BLaER1 (cell line): ENCODE measurements around the gene POP4.

Experiments used
- H3K27ac ChIP-seq: shearing (Covaris generic); formaldehyde crosslinking; 2 replicates; pipeline ENCODE4 v1.8.1; 2022
- H3K27me3 ChIP-seq: shearing (Covaris generic); formaldehyde crosslinking; 2 replicates; pipeline ENCODE4 v1.8.1; 2022
- H3K36me3 ChIP-seq: shearing (Covaris generic); formaldehyde crosslinking; 2 replicates; pipeline ENCODE4 v1.8.1; 2022
- H3K4me1 ChIP-seq: shearing (Covaris generic); formaldehyde crosslinking; 2 replicates; pipeline ENCODE4 v1.8.1; 2022
- H3K4me2 ChIP-seq: shearing (Covaris generic); formaldehyde crosslinking; 2 replicates; pipeline ENCODE4 v1.8.1; 2022
- H3K4me3 ChIP-seq: shearing (Covaris generic); formaldehyde crosslinking; 2 replicates; pipeline ENCODE4 v1.8.1; 2022
- H3K9ac ChIP-seq: shearing (Covaris generic); formaldehyde crosslinking; 2 replicates; pipeline ENCODE4 v1.8.1; 2022
- H3K9me3 ChIP-seq: shearing (Covaris generic); formaldehyde crosslinking; 2 replicates; pipeline ENCODE4 v1.8.1; 2022
- H4K20me1 ChIP-seq: shearing (Covaris generic); formaldehyde crosslinking; 2 replicates; pipeline ENCODE4 v1.8.1; 2022
- Cebpa-rat ChIP-seq: shearing (Covaris generic); IDR thresholded peaks from 2 replicates; pipeline ENCODE4 v1.8.1; 2022

The POP4 gene

DNA sequence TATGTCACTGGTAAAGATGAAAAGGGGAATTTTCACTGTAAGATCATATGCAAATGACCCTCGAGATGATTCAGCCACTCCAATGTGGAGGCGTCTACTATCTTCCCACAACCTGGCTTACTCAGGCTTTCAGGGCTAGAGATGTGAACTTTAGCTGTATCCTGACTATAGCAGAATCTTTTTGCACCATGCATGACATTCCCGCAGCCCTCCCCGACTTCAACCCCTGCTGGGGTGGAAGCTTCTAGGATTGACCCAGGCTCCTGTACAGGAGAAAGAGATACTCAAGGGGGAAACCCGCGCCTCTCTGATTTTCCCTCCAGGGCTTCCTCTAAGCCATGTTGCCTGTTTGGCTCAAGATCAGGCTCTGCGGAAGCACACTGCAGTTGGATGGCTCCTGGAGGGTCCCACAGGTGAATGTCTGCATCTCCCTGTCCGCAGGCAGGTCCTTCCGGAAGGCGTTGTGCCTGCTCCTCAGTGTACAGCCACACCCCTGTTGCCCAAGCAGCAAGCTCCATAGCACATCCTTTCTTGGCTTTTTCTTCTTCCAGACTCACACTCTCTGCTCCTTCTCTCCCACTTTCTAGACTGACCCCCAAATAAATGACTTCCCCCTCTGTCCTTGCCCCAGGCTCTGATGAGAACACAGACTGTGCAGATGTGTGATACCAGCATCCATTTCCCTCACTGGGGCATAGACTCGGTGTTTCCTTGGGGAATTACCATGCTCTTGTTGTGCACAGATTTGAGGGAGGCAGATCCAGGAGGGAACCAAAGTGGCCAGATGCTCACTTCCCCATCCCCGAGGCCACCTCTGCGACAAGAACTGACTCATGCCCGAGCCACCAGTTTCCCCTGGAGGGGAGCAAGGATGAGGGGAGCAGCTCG, 29.1 kb upstream of the POP4 start:
- H3K27me3 ChIP-seq: peaks cover 6% of the 10 kb centered on the region; the same call in 1 of the 2 replicates
- H3K4me1 ChIP-seq: peaks cover 7% of the 10 kb centered on the region
- 0 out of 2 replicates have a peak, but pooled peaks cover 5% of the 10 kb centered on the region for H3K9me3 ChIP-seq
- peak overlapping the region; percentile 41 for H3K4me2 ChIP-seq
- H3K4me3 ChIP-seq: no peak overlapping the region
- no peaks in the 10 kb centered on the region for H3K36me3 ChIP-seq
- H3K27ac ChIP-seq: no peak overlapping the region
- TF ChIP-seq Cebpa-rat: no peak
- no peak overlapping the region for H3K9ac ChIP-seq
- no peaks in the 10 kb centered on the region for H4K20me1 ChIP-seq

DNA sequence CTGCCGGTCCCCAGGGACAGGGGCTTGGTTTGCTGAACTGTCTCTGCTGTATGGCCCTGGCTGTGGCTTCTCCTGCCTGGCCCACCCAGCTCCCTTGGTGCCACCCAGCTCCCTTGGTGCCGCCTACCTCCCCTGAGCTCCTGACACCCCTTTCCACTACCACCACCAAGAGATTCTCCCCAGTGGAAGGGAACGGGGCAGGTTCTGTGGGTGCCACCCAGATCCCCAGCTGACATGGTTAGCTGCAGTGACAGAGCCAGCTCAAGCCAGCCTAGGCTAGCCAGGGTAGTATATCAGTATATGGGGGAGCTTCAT, 28.5 kb upstream of the POP4 start:
- H3K4me1 ChIP-seq: peaks cover 7% of the 10 kb centered on the region
- no peak overlapping the region for H3K27ac ChIP-seq
- H3K9me3 ChIP-seq: 0 out of 2 replicates have a peak, but pooled peaks cover 5% of the 10 kb centered on the region
- no peak overlapping the region for H3K4me3 ChIP-seq
- peak overlapping the region; percentile 41 for H3K4me2 ChIP-seq
- H3K27me3 ChIP-seq: peaks cover 6% of the 10 kb centered on the region; the same call in 1 of the 2 replicates
- H4K20me1 ChIP-seq: no peaks in the 10 kb centered on the region
- no peak overlapping the region for H3K9ac ChIP-seq
- no peak for TF ChIP-seq Cebpa-rat
- H3K36me3 ChIP-seq: no peaks in the 10 kb centered on the region

DNA sequence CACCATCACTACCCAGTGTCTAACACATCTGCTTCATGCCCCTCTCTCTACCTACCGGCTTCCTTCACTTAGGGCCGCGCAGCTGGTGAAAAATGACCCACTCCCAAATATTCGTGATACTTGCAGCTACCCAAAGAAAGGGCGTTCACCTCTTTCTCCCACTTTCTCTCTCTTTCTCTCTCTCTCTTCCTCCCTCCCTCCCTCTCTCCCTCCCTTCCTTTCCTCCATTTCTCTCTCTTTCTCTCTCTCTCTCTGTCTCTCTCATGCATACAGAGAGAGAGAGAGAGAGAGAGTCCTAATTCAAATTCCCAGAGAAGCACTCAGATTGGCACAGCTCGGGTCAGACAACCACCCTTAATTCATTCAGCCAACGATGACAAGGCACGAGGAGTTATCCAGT, 27.7 kb upstream of the POP4 start:
- Histone ChIP-seq H3K4me1 (peaks cover 7% of the 10 kb centered on the region), H3K27me3 (peaks cover 6% of the 10 kb centered on the region; the same call in 1 of the 2 replicates), H3K4me2 (no peak overlapping the region), H3K9ac (no peak overlapping the region), H4K20me1 (no peaks in the 10 kb centered on the region), H3K4me3 (no peak overlapping the region), H3K36me3 (no peaks in the 10 kb centered on the region), H3K27ac (no peak overlapping the region), H3K9me3 (0 out of 2 replicates have a peak, but pooled peaks cover 5% of the 10 kb centered on the region)
- no peak for TF ChIP-seq Cebpa-rat

DNA sequence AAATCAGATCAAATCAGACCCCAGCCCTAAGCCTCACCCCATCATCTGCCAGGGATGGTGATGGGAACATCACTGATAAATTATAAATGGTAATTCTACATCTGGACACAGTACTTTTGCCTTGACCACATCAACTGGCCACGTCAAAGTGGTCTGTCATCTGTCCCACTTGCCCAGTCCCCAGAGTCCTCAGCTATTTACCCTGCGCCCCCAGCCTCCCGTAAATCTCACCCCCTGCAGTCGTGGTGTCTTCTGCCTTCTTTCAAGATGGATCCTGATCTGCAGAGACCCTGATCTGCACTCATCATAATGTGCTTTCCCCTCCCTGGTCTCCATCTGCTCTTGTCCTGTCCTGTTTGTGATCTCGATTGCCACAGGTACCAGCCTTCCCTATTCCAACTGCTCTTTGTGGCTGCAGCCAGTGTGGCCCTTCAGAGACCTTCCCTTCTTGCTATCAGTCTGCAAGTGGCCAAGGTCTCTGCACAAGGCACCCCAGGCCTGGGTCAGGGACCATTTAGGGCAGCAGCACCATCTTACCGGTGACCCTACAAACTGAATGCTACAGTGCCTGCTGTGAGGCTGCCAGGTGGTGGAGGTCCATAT, 26.7 kb upstream of the POP4 start:
- peaks cover 6% of the 10 kb centered on the region; the same call in 1 of the 2 replicates for H3K27me3 ChIP-seq
- H3K4me3 ChIP-seq: no peak overlapping the region
- H3K27ac ChIP-seq: no peak overlapping the region
- H3K4me1 ChIP-seq: peaks cover 7% of the 10 kb centered on the region
- TF ChIP-seq Cebpa-rat: no peak
- no peak overlapping the region for H3K9ac ChIP-seq
- 0 out of 2 replicates have a peak, but pooled peaks cover 5% of the 10 kb centered on the region for H3K9me3 ChIP-seq
- H3K36me3 ChIP-seq: no peaks in the 10 kb centered on the region
- no peak overlapping the region for H3K4me2 ChIP-seq
- H4K20me1 ChIP-seq: no peaks in the 10 kb centered on the region

DNA sequence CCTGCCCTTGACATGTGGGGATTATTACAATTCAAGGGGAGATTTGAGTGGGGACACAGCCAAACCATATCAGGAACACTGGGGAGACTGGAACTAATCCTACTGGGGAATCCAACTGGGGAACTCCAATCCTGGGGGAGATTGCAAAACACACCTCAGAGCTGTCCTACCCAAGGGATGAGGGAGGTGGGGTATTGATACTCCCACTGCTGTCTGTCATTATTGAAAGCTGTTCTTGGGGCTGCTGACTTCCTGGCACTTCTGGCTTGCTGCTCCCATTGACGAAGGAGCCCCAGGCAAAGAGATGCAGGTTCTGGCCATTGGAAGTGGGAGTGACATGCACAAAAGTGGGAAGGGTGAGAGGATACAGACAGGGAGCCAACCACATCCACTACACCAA, 24.7 kb upstream of the POP4 start:
- Histone ChIP-seq H3K9me3 (0 out of 2 replicates have a peak, but pooled peaks cover 5% of the 10 kb centered on the region), H3K36me3 (no peaks in the 10 kb centered on the region), H3K27me3 (peaks cover 6% of the 10 kb centered on the region; the same call in 1 of the 2 replicates), H3K4me1 (peaks cover 7% of the 10 kb centered on the region), H3K9ac (no peak overlapping the region), H3K4me3 (no peak overlapping the region), H4K20me1 (no peaks in the 10 kb centered on the region), H3K4me2 (no peak overlapping the region), H3K27ac (no peak overlapping the region)
- TF ChIP-seq Cebpa-rat: no peak

DNA sequence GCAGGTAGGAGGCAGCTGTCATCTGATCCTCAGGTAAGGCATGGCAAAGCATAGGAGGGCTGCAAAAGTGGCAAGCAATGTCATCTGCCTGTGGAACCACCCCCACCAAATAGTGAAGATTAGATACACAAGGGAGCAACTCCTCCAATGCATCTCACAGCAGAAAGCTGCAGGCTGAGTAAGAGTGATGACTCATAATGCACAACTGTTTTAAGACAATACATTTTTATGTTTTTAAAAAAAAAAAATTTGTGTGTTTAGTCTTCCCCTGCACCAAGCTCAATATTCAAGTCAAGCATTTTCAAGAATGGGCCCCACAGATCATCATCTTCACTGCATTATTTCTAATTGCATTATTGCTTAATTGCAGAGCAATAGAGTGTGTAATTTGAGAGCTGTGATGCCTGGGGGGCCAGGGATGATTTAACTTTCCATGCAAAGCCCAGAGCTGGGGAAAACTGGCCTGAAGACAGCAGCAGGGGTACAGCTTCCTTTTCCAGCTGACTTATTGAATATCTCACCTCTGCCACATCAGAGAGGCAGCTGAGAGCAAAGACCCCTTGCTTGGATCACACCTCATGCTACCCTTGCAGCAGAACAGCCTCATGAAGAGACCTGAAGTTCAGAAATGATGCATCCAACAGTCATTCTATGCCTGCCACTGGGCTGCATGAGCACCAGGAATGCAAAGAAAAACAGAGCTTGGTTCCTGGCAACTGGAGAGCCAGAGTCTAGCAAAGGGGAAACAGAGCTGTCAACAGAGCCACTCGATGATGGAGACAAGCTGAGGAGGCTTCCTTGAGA, 22.7 kb upstream of the POP4 start:
- H3K9me3 ChIP-seq: 0 out of 2 replicates have a peak, but pooled peaks cover 5% of the 10 kb centered on the region
- H4K20me1 ChIP-seq: no peaks in the 10 kb centered on the region
- no peak overlapping the region for H3K27ac ChIP-seq
- no peak overlapping the region for H3K4me2 ChIP-seq
- TF ChIP-seq Cebpa-rat: no peak
- H3K9ac ChIP-seq: no peak overlapping the region
- no peaks in the 10 kb centered on the region for H3K36me3 ChIP-seq
- H3K27me3 ChIP-seq: no peaks in the 10 kb centered on the region
- H3K4me3 ChIP-seq: no peak overlapping the region
- H3K4me1 ChIP-seq: no peaks in the 10 kb centered on the region

DNA sequence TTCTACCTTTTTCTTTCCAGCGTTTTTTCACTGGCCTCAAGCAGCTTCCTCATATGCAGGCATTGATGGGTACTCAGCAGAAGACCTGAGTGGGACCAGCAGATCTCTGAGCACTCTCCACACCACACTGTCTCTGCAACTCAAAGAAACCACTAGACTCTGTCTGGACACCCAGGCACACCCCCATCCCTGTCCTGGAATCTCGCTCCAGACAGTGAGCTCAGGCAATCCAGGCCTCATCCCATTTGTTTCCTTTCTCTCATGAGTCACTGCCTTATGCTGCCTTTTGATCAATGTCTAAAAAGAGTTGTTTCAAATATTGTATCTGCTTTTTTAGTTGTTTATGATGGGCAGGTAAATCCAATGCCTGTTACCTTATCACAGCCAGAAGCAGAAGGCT, 19.7 kb upstream of the POP4 start:
- no peaks in the 10 kb centered on the region for H4K20me1 ChIP-seq
- no peak for TF ChIP-seq Cebpa-rat
- no peak overlapping the region for H3K4me3 ChIP-seq
- no peak overlapping the region for H3K9ac ChIP-seq
- no peaks in the 10 kb centered on the region for H3K36me3 ChIP-seq
- H3K4me2 ChIP-seq: no peak overlapping the region
- H3K4me1 ChIP-seq: no peaks in the 10 kb centered on the region
- H3K27me3 ChIP-seq: no peaks in the 10 kb centered on the region
- H3K9me3 ChIP-seq: peaks cover 19% of the 10 kb centered on the region
- no peak overlapping the region for H3K27ac ChIP-seq

DNA sequence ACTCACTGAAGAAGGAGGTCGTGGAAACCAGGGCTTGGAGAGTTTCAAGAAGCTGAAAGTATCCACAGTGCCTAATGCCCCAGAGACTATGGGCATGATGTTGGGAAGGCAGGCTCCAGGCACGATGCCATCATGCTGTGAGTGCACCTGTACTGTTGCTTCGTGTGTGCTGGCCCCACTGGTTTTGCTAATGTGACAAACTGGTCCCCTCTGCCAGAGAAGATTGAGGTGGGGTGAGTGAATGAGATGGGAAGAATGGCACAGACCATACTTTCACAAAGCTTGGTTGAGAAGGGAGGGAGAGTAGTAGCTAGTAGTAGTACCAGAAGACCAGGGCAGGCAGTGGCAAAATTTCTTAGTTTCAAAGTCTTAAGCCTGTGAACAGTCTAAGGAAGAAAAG, 19.0 kb upstream of the POP4 start:
- Histone ChIP-seq H3K4me1 (no peaks in the 10 kb centered on the region), H3K4me3 (no peak overlapping the region), H3K36me3 (no peaks in the 10 kb centered on the region), H3K4me2 (no peak overlapping the region), H4K20me1 (no peaks in the 10 kb centered on the region), H3K27ac (no peak overlapping the region), H3K27me3 (no peaks in the 10 kb centered on the region), H3K9me3 (peaks cover 17% of the 10 kb centered on the region), H3K9ac (no peak overlapping the region)
- TF ChIP-seq Cebpa-rat: no peak

DNA sequence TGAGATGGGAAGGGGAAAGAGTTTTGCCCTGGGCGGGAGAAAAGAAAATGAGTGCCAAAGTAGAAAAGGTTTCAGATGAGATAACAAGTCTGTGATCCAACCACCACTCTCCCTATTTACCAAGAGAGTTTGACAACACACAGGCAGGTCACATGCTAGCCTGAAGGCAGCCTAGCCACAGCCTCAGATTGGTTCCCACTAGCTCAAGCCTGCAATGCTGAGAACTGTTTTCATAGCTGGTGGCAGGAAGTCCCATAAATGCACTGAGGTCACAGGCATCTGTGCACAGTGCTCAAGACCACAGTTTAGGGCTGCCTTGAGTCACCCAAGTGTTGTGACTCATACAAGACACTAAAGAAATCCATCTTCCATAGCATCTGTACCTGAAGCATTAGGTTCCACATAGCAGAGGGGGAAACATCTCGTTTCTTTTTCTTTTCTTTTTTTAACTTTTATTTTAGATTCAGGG, 18.5 kb upstream of the POP4 start:
- no peaks in the 10 kb centered on the region for H3K36me3 ChIP-seq
- no peaks in the 10 kb centered on the region for H4K20me1 ChIP-seq
- no peaks in the 10 kb centered on the region for H3K27me3 ChIP-seq
- no peak overlapping the region for H3K9ac ChIP-seq
- H3K4me1 ChIP-seq: no peaks in the 10 kb centered on the region
- no peak overlapping the region for H3K4me2 ChIP-seq
- peaks cover 17% of the 10 kb centered on the region for H3K9me3 ChIP-seq
- no peak for TF ChIP-seq Cebpa-rat
- no peak overlapping the region for H3K27ac ChIP-seq
- no peak overlapping the region for H3K4me3 ChIP-seq
